PC-3 (cell line): ENCODE results near the gene CHRNB1. TPM values are rescaled to one million over a fixed set of nuclear protein-coding genes. Genes with fewer than 3 reads are reported as not detected.

Source experiments
- ATAC-seq: fragments of 200-7000 bp; cut with Tn5 transposase; 2 replicates; pipeline ENCODE4 v1.9.1; 2020; ENCODE audit warnings: mild to moderate bottlenecking, moderate library complexity
- BruUV-seq: library from RNA; stranded (reverse); fragments of 400-500 nt; replicated peaks from 2 replicates; lab custom pipeline; 2021; lab: Mats Ljungman, UMichigan
- CTCF ChIA-PET: fragments of 300-600 bp; sonication (Branson Sonifier 250); formaldehyde crosslinking; loops from one replicate; lab custom pipeline; 2022; ENCODE audit warnings: antibody characterized with exemption; lab: Charles Lee
- POLR2A ChIA-PET: fragments of 300-600 bp; sonication (Branson Sonifier 250); formaldehyde crosslinking; loops from one replicate; lab custom pipeline; 2022; ENCODE audit warnings: antibody characterized with exemption; ENCODE audit not compliant: unreplicated experiment; lab: Charles Lee
- DNase-seq: peaks from one replicate; pipeline ENCODE4 v3.0.0-alpha.2; 2015
- H2AFZ ChIP-seq: fragments of 300-600 bp; sonication (generic); 2 replicates; pipeline ENCODE4 v1.6.0; 2016; ENCODE audit warnings: antibody characterized with exemption, low read length
- H3F3A ChIP-seq: fragments of 300-600 bp; sonication (generic); one replicate; pipeline ENCODE4 v1.6.0; 2017; ENCODE audit warnings: antibody characterized with exemption, low read length, control low read depth, mild to moderate bottlenecking; ENCODE audit not compliant: unreplicated experiment
- H3K27ac ChIP-seq: fragments of 300-600 bp; sonication (generic); 2 replicates; pipeline ENCODE4 v1.5.1; 2016; ENCODE audit warnings: mild to moderate bottlenecking, low read length
- H3K27me3 ChIP-seq: fragments of 300-600 bp; sonication (generic); 2 replicates; pipeline ENCODE4 v1.6.1; 2016; ENCODE audit warnings: low read length, mixed read lengths
- H3K36me3 ChIP-seq: fragments of 300-600 bp; sonication (generic); 2 replicates; pipeline ENCODE4 v1.6.1; 2016; ENCODE audit warnings: low read depth, mixed run types, low read length, mixed read lengths
- H3K4me1 ChIP-seq: fragments of 300-600 bp; sonication (generic); 2 replicates; pipeline ENCODE4 v1.5.1; 2016; ENCODE audit warnings: low read length; ENCODE audit not compliant: insufficient read depth
- H3K4me2 ChIP-seq: fragments of 300-600 bp; sonication (generic); 2 replicates; pipeline ENCODE4 v1.6.0; 2016; ENCODE audit warnings: low read length
- H3K4me3 ChIP-seq: fragments of 300-600 bp; sonication (generic); 2 replicates; pipeline ENCODE4 v1.5.1; 2016; ENCODE audit warnings: mild to moderate bottlenecking, low read length, mixed read lengths
- H3K79me2 ChIP-seq: fragments of 300-600 bp; sonication (generic); 2 replicates; pipeline ENCODE4 v1.6.1; 2017; ENCODE audit warnings: low read length, mixed read lengths
- H3K9ac ChIP-seq: fragments of 300-600 bp; sonication (generic); 2 replicates; pipeline ENCODE4 v1.6.0; 2016; ENCODE audit warnings: mild to moderate bottlenecking, low read length
- H3K9me2 ChIP-seq: fragments of 300-600 bp; sonication (generic); replicated peaks from 2 replicates; pipeline ENCODE4 v1.6.1; 2016; ENCODE audit warnings: mixed run types, low read length, mixed read lengths
- H3K9me3 ChIP-seq: fragments of 300-600 bp; sonication (generic); 2 replicates; pipeline ENCODE4 v1.6.1; 2016; ENCODE audit warnings: low read length, mixed read lengths
- H4K20me1 ChIP-seq: fragments of 300-600 bp; sonication (generic); 2 replicates; pipeline ENCODE4 v1.6.1; 2016; ENCODE audit warnings: low read length, mixed read lengths
- CTCF ChIP-seq: fragments of 300-600 bp; sonication (generic); conservative IDR thresholded peaks from 2 replicates; pipeline ENCODE4 v1.5.1; 2017; ENCODE audit warnings: antibody characterized with exemption, low read depth, mild to moderate bottlenecking, low read length
- EZH2 ChIP-seq: fragments of 300-600 bp; sonication (generic); IDR thresholded peaks from one replicate; pipeline ENCODE4 v1.6.1; 2017; ENCODE audit warnings: antibody characterized with exemption, mild to moderate bottlenecking, low read length; ENCODE audit not compliant: unreplicated experiment
- EZH2phosphoT487 ChIP-seq: fragments of 300-600 bp; sonication (generic); IDR thresholded peaks from 2 replicates; pipeline ENCODE4 v1.6.1; 2018; ENCODE audit warnings: mild to moderate bottlenecking, antibody characterized with exemption, low read length, borderline replicate concordance
- intact Hi-C: fragments of 100-400 bp; cut with micrococcal nuclease; formaldehyde crosslinking; loops from 2 replicates; pipeline ENCODE4 v1.9.0; 2023
- total RNA-seq: library from RNA; depleted of rRNA; stranded (reverse); fragments of >200 nt; gene quantifications from 2 replicates; pipeline ENCODE4 v1.2.3, GENCODE V29; 2014

The CHRNB1 gene
- total RNA-seq, 1 experiment from 2014 or later = 2.1 TPM

GRCh38 chr17:7477392-7478275 is 32.8 kb downstream of the CHRNB1 start:
- Histone ChIP-seq H3K4me1 (peaks cover 33% of the 10 kb centered on the region), H3K4me2 (peak overlapping the region; percentile 91), H3K79me2 (peaks cover 68% of the 10 kb centered on the region), H3K36me3 (no peaks in the 10 kb centered on the region), H3K9me3 (no peaks in the 10 kb centered on the region), H3F3A (no peaks in the 10 kb centered on the region), H3K9me2 (no peaks in the 10 kb centered on the region), H3K27me3 (no peaks in the 10 kb centered on the region), H3K9ac (peak overlapping the region; percentile 85), H4K20me1 (no peaks in the 10 kb centered on the region), H2AFZ (0 out of 2 replicates have a peak overlapping the region, but pooled peaks have one; percentile 18), H3K4me3 (peak overlapping the region; percentile 79), H3K27ac (peak overlapping the region; percentile 62)
- CTCF ChIA-PET = no interaction called here
- intact Hi-C loops = no loop called here
- no peak for TF ChIP-seq EZH2phosphoT487
- TF ChIP-seq CTCF = no peak
- no peak for TF ChIP-seq EZH2
- POLR2A ChIA-PET = no interaction called here
- ATAC-seq (peak; percentile 3; the same call in 1 of the 2 replicates), DNase-seq (peak; percentile 11)
- no TSS peak for BruUV-seq

- BruUV-seq = TSS peak; percentile 5
- peak overlapping the region; percentile 18; the same call in 1 of the 2 replicates for H2AFZ ChIP-seq
- ChIA-PET CTCF (no interaction called here), POLR2A (no interaction called here)
- TF ChIP-seq EZH2 (no peak), EZH2phosphoT487 (no peak), CTCF (no peak)
- H3K79me2 ChIP-seq = peaks cover 68% of the 10 kb centered on the region
- H3K4me1 ChIP-seq = peaks cover 33% of the 10 kb centered on the region
- H3K4me3 ChIP-seq = peak overlapping the region; percentile 79
- DNase-seq (peak; percentile 13), ATAC-seq (peak; percentile 14)
- H3K9me2 ChIP-seq = no peaks in the 10 kb centered on the region
- no peaks in the 10 kb centered on the region for H3K27me3 ChIP-seq
- no peaks in the 10 kb centered on the region for H3K36me3 ChIP-seq
- H3K4me2 ChIP-seq = peak overlapping the region; percentile 91
- no peaks in the 10 kb centered on the region for H3K9me3 ChIP-seq
- no peaks in the 10 kb centered on the region for H4K20me1 ChIP-seq
- intact Hi-C loops = no loop called here
- peak overlapping the region; percentile 85 for H3K9ac ChIP-seq
- no peaks in the 10 kb centered on the region for H3F3A ChIP-seq
- H3K27ac ChIP-seq = peak overlapping the region; percentile 62
Measured at GRCh38 chr17:7478276-7479212, 33.7 kb downstream of the CHRNB1 start.
